Stimulated activated naive CD4-positive, alpha-beta T cell (primary cell): Measurements from ENCODE around the gene CCDC127.
"Not testable (repeated sequence)": the region's sequence is repeated elsewhere in the genome, so short reads cannot be mapped to it uniquely, and the experiment has no call there.

Experiments used
- DNase-seq, 6 experiments: peaks; one replicate each; lab custom pipeline; 2025; lab: John Stamatoyannopoulos, UW

CCDC127 gene

GRCh38 chr5:172421-172820 lies 45.5 kb downstream of the CCDC127 start:
- no peak for DNase-seq

GRCh38 chr5:171801-172331 lies 46.1 kb downstream of the CCDC127 start:
- no peak for DNase-seq

- no peak for DNase-seq
Measured at GRCh38 chr5:170971-171800, 46.8 kb downstream of the CCDC127 start.

GRCh38 chr5:169728-170094 lies 48.2 kb downstream of the CCDC127 start:
- DNase-seq = no peak

- no peak for DNase-seq
Measured at GRCh38 chr5:169071-169727, 48.8 kb downstream of the CCDC127 start.

GRCh38 chr5:167982-168660 lies 49.8 kb downstream of the CCDC127 start:
- DNase-seq = no peak

GRCh38 chr5:167511-167910 lies 50.4 kb downstream of the CCDC127 start:
- DNase-seq = no peak

GRCh38 chr5:166441-167372 lies 51.2 kb downstream of the CCDC127 start:
- no peak for DNase-seq

- not testable (repeated sequence) for DNase-seq
Measured at GRCh38 chr5:164783-165182, 53.2 kb downstream of the CCDC127 start.

GRCh38 chr5:164244-164643 lies 53.7 kb downstream of the CCDC127 start:
- DNase-seq = no peak

- DNase-seq = no peak
Measured at GRCh38 chr5:163841-164240, 54.1 kb downstream of the CCDC127 start.

GRCh38 chr5:163338-163620 lies 54.7 kb downstream of the CCDC127 start:
- DNase-seq = no peak

- no peak for DNase-seq
Measured at GRCh38 chr5:162565-163337, 55.2 kb downstream of the CCDC127 start.

GRCh38 chr5:162190-162564 lies 55.8 kb downstream of the CCDC127 start:
- no peak for DNase-seq

- DNase-seq = no peak
Measured at GRCh38 chr5:161803-162110, 56.2 kb downstream of the CCDC127 start.

- DNase-seq = no peak
Measured at GRCh38 chr5:160921-161802, 56.8 kb downstream of the CCDC127 start.

GRCh38 chr5:160173-160510 lies 57.8 kb downstream of the CCDC127 start:
- DNase-seq = no peak

- DNase-seq = no peak
Measured at GRCh38 chr5:159448-160172, 58.3 kb downstream of the CCDC127 start.

- no peak for DNase-seq
Measured at GRCh38 chr5:158807-159447, 59.0 kb downstream of the CCDC127 start.
